ENCODE data around the gene DENND1C.

The DENND1C gene

GRCh38 chr19:6495947-6496346 is 14.4 kb upstream of the DENND1C start:
- TF ChIP-seq CTCF (IDR thresholded peaks at IDR 0.05; ENCODE audit: low read depth, low read length): no peak
- in situ Hi-C loops (cut with HindIII; ENCODE audit: low sequenced_read_pairs): no loop called here
- H3K4me3 ChIP-seq (ENCODE audit: low read depth, low read length): no peak overlapping the region
- DNase-seq (ENCODE audit: low read depth, low spot score): no peak

GRCh38 chr19:6494438-6495036 is 12.9 kb upstream of the DENND1C start:
- DNase-seq (ENCODE audit: low read depth, low spot score): no peak
- TF ChIP-seq CTCF (IDR thresholded peaks at IDR 0.05; ENCODE audit: low read depth, low read length): no peak
- H3K4me3 ChIP-seq (ENCODE audit: low read depth, low read length): no peak overlapping the region
- in situ Hi-C loops (cut with HindIII; ENCODE audit: low sequenced_read_pairs): no loop called here

- DNase-seq (ENCODE audit: low read depth, low spot score): no peak
- H3K4me3 ChIP-seq (ENCODE audit: low read depth, low read length): no peak overlapping the region
- in situ Hi-C loops (cut with HindIII; ENCODE audit: low sequenced_read_pairs): no loop called here
- no peak for TF ChIP-seq CTCF (IDR thresholded peaks at IDR 0.05; ENCODE audit: low read depth, low read length)
Observed at GRCh38 chr19:6491802-6492592, 10.4 kb upstream of the DENND1C start.

- H3K4me3 ChIP-seq (ENCODE audit: low read depth, low read length): no peak overlapping the region
- in situ Hi-C loops (cut with HindIII; ENCODE audit: low sequenced_read_pairs): no loop called here
- TF ChIP-seq CTCF (IDR thresholded peaks at IDR 0.05; ENCODE audit: low read depth, low read length): no peak
- DNase-seq (ENCODE audit: low read depth, low spot score): no peak
Observed at GRCh38 chr19:6490134-6490533, 8.5 kb upstream of the DENND1C start.

GRCh38 chr19:6489278-6490061 is 7.9 kb upstream of the DENND1C start:
- no peak for TF ChIP-seq CTCF (IDR thresholded peaks at IDR 0.05; ENCODE audit: low read depth, low read length)
- no peak overlapping the region for H3K4me3 ChIP-seq (ENCODE audit: low read depth, low read length)
- in situ Hi-C loops (cut with HindIII; ENCODE audit: low sequenced_read_pairs): no loop called here
- no peak for DNase-seq (ENCODE audit: low read depth, low spot score)

- in situ Hi-C loops (cut with HindIII; ENCODE audit: low sequenced_read_pairs): no loop called here
- TF ChIP-seq CTCF (IDR thresholded peaks at IDR 0.05; ENCODE audit: low read depth, low read length): no peak
- no peak for DNase-seq (ENCODE audit: low read depth, low spot score)
Observed at GRCh38 chr19:6484831-6485230, 3.2 kb upstream of the DENND1C start.

More at GRCh38 chr19:6484831-6485230, 3.2 kb upstream of the DENND1C start:
- no peak overlapping the region for H3K4me3 ChIP-seq (ENCODE audit: low read depth, low read length)
